RWPE2 (cell line): ENCODE results near the gene PPA1.
"Not testable (repeated sequence)": the region's sequence is repeated elsewhere in the genome, so short reads cannot be mapped to it uniquely, and the experiment has no call there.

Source experiments
- ATAC-seq: fragments of 200-7000 bp; cut with Tn5 transposase; 3 replicates; pipeline ENCODE4 v1.9.1; 2021; ENCODE audit warnings: low read depth
- DNase-seq: peaks from one replicate; pipeline ENCODE4 v3.0.0-alpha.2; 2020; ENCODE audit warnings: low spot score
- H3K27ac ChIP-seq: fragments of 450-650 bp; 2 replicates; pipeline ENCODE4 v1.5.1; 2017; ENCODE audit warnings: mild to moderate bottlenecking; ENCODE audit not compliant: poor library complexity, severe bottlenecking
- H3K27me3 ChIP-seq: fragments of 250-450 bp; sonication (Bioruptor Pico); 2 replicates; pipeline ENCODE4 v1.5.1; 2021; ENCODE audit warnings: mild to moderate bottlenecking, moderate library complexity; ENCODE audit not compliant: insufficient read depth, poor library complexity, severe bottlenecking
- H3K36me3 ChIP-seq: fragments of 250-450 bp; sonication (Bioruptor Pico); 2 replicates; pipeline ENCODE4 v1.5.1; 2020; ENCODE audit warnings: low read depth, mild to moderate bottlenecking, moderate library complexity
- H3K4me1 ChIP-seq: fragments of 250-450 bp; sonication (Bioruptor Pico); 2 replicates; pipeline ENCODE4 v1.5.1; 2021; ENCODE audit warnings: mild to moderate bottlenecking, moderate library complexity; ENCODE audit not compliant: insufficient read depth, poor library complexity, severe bottlenecking
- H3K4me3 ChIP-seq: fragments of 250-450 bp; sonication (Bioruptor Pico); 2 replicates; pipeline ENCODE4 v1.5.1; 2021; ENCODE audit warnings: mild to moderate bottlenecking, moderate library complexity; ENCODE audit not compliant: severe bottlenecking
- H3K9me3 ChIP-seq: fragments of 250-450 bp; sonication (Bioruptor Pico); 2 replicates; pipeline ENCODE4 v1.5.1; 2021; ENCODE audit warnings: mild to moderate bottlenecking, moderate library complexity; ENCODE audit not compliant: severe bottlenecking
- TF ChIP-seq, protein P1 (sequence below): fragments of 450-650 bp; IDR thresholded peaks from one replicate; pipeline ENCODE4 v1.5.1; 2017; ENCODE audit warnings: mild to moderate bottlenecking, moderate library complexity; ENCODE audit not compliant: poor library complexity, severe bottlenecking

Gene PPA1

GRCh38 chr10:70227548-70228320 is 5.5 kb downstream of the PPA1 start:
- peak; percentile 57 for ATAC-seq
- no peaks in the 10 kb centered on the region for H3K27me3 ChIP-seq
- DNase-seq: no peak
- peaks cover 29% of the 10 kb centered on the region for H3K4me1 ChIP-seq
- H3K36me3 ChIP-seq: peaks cover 44% of the 10 kb centered on the region
- peak overlapping the region; percentile 51 for H3K27ac ChIP-seq
- TF ChIP-seq, protein P1, sequence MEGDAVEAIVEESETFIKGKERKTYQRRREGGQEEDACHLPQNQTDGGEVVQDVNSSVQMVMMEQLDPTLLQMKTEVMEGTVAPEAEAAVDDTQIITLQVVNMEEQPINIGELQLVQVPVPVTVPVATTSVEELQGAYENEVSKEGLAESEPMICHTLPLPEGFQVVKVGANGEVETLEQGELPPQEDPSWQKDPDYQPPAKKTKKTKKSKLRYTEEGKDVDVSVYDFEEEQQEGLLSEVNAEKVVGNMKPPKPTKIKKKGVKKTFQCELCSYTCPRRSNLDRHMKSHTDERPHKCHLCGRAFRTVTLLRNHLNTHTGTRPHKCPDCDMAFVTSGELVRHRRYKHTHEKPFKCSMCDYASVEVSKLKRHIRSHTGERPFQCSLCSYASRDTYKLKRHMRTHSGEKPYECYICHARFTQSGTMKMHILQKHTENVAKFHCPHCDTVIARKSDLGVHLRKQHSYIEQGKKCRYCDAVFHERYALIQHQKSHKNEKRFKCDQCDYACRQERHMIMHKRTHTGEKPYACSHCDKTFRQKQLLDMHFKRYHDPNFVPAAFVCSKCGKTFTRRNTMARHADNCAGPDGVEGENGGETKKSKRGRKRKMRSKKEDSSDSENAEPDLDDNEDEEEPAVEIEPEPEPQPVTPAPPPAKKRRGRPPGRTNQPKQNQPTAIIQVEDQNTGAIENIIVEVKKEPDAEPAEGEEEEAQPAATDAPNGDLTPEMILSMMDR: no peak
- no peaks in the 10 kb centered on the region for H3K9me3 ChIP-seq
- H3K4me3 ChIP-seq: no peak overlapping the region

DNA sequence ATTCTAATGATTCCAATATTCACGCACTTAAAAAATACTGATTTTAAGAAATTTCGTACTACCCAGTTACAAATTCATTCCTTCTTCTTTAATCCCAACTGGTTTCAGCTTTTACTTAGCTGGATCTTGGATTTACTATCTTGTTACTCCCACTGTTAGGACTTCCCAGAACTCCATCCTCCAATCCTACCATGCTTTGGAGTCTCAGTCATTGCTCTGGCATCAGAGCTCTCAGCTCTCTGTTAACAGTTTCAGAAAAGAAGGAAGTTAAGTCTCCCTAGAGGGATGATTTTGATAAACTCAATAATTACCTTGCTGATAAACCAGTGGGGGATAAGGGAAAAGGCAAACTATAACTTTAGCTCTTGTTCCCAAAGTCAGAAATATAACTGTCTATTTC is 9.5 kb downstream of the PPA1 start:
- ATAC-seq: no peak
- H3K9me3 ChIP-seq: no peaks in the 10 kb centered on the region

DNA sequence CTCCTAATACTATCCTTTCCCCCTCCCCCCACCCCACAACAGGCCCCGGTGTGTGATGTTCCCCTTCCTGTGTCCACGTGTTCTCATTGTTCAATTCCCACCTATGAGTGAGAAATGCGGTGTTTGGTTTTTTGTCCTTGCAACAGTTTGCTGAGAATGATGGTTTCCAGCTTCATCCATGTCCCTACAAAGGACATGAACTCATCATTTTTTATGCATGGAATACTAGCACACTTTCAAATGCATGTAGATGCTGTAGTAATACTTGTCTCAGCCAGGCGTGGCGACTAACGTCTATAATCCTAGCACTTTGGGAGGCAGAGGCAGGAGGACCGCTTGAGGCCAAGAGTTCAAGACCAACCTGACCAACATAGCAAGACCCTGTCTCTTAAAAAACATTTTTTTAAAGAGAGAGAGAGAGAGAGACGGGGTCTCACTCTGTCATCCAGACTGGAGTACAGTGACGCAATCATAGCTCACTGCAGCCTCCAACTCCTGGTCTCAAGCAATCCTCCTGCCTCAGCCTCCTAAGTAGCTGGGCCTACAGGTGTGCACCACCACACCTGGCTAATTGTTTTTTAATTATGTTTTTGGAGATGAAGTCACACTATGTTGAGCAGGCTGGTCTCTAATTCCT is 10.3 kb downstream of the PPA1 start:
- Histone ChIP-seq H3K27ac (peak overlapping the region; percentile 73), H3K36me3 (peaks cover 40% of the 10 kb centered on the region), H3K4me1 (peaks cover 23% of the 10 kb centered on the region)
- DNase-seq, H3K4me3 ChIP-seq, H3K9me3 ChIP-seq, H3K27me3 ChIP-seq: not testable (repeated sequence)
- peak; percentile 27; the same call in 1 of the 3 replicates for ATAC-seq

More for the DNA sequence above, 9.5 kb downstream of the PPA1 start:
- Histone ChIP-seq H3K36me3 (peaks cover 40% of the 10 kb centered on the region), H3K27me3 (no peaks in the 10 kb centered on the region), H3K4me1 (peaks cover 30% of the 10 kb centered on the region), H3K4me3 (no peak overlapping the region), H3K27ac (peak overlapping the region; percentile 73)
- TF ChIP-seq, protein P1: no peak
- no peak for DNase-seq

GRCh38 chr10:70222340-70222794 is 10.9 kb downstream of the PPA1 start:
- Histone ChIP-seq H3K27me3 (no peaks in the 10 kb centered on the region), H3K9me3 (no peaks in the 10 kb centered on the region), H3K4me3 (no peak overlapping the region), H3K27ac (peak overlapping the region; percentile 73), H3K4me1 (peaks cover 19% of the 10 kb centered on the region), H3K36me3 (peaks cover 45% of the 10 kb centered on the region)
- DNase-seq (no peak), ATAC-seq (peak; percentile 80)
- TF ChIP-seq, protein P1: no peak

- no peaks in the 10 kb centered on the region for H3K27me3 ChIP-seq
- peaks cover 47% of the 10 kb centered on the region for H3K36me3 ChIP-seq
- DNase-seq: no peak
- peaks cover 19% of the 10 kb centered on the region for H3K4me1 ChIP-seq
- TF ChIP-seq, protein P1: no peak
- no peaks in the 10 kb centered on the region for H3K9me3 ChIP-seq
- no peak overlapping the region for H3K4me3 ChIP-seq
- ATAC-seq: no peak
- peak overlapping the region; percentile 73 for H3K27ac ChIP-seq
Measured at GRCh38 chr10:70221030-70221429, 12.2 kb downstream of the PPA1 start.
